ENCODE measurements around the gene AFF3. TPM values are rescaled to one million over a fixed set of nuclear protein-coding genes. Genes with fewer than 3 reads are reported as not detected.

The AFF3 gene
- total and polyA plus RNA-seq, 8 donors, result 1.4 to 78.8 (median 14.7) TPM

GRCh38 chr2:99626158-99626557 lies 516.2 kb downstream of the AFF3 start:
- H3K4me1 ChIP-seq, result peaks cover 0 to 13% (median 0%) of the 10 kb centered on the region in 4 donors
- H3K27me3 ChIP-seq, result no peaks in the 10 kb centered on the region
- TF ChIP-seq CTCF (IDR thresholded peaks at IDR 0.05) (no peak), EP300 (IDR thresholded peaks at IDR 0.05) (no peak), POLR2A (IDR thresholded peaks at IDR 0.05) (no peak), POLR2AphosphoS5 (IDR thresholded peaks at IDR 0.05) (no peak)
- DNase-seq, result no peak
- H3K4me3 ChIP-seq, result no peak overlapping the region
- 58 to 75% (median 71%) methylated on average over 1 of the region's 1 CpG for WGBS, 5 donors
- no peaks in the 10 kb centered on the region for H3K9me3 ChIP-seq
- H3K27ac ChIP-seq, result no peak overlapping the region
- H3K36me3 ChIP-seq, result no peaks in the 10 kb centered on the region
- intact Hi-C loops (cut with DNase I; ENCODE audit: low total_unique reads), result no loop called here

DNA sequence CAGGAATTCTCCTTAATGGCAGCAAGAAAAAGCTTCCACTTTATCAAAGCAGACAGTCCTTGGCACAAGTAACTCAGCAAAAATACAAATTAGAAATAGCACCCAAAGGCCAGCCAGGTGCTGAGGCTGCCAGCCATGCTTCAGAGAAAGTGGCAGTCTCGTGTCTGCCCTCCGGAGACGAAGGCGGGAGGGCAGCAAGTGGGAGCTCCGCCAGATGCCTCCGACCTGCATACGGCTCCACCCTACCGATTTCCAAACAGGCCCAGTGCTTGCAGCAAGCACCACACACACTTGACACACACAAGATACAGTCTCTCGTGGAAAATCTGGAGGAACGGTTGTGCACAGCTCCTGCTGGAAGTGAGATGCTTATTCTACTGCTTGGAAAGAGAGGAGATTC lies 517.7 kb downstream of the AFF3 start:
- H3K9me3 ChIP-seq, result no peaks in the 10 kb centered on the region
- H3K4me3 ChIP-seq, result no peak overlapping the region
- no peak overlapping the region for H3K27ac ChIP-seq
- no peak for DNase-seq
- no peak for TF ChIP-seq CTCF (IDR thresholded peaks at IDR 0.05)
- no peak for TF ChIP-seq POLR2A (IDR thresholded peaks at IDR 0.05)
- no peak for TF ChIP-seq POLR2AphosphoS5 (IDR thresholded peaks at IDR 0.05)
- TF ChIP-seq EP300 (IDR thresholded peaks at IDR 0.05), result no peak
- H3K36me3 ChIP-seq, result no peaks in the 10 kb centered on the region
- no peaks in the 10 kb centered on the region for H3K27me3 ChIP-seq
- 66 to 79% (median 68%) methylated on average over 10 of the region's 10 CpGs for WGBS, 5 donors
- peaks cover 0 to 16% (median 0%) of the 10 kb centered on the region in 4 donors for H3K4me1 ChIP-seq
- intact Hi-C loops (cut with DNase I; ENCODE audit: low total_unique reads), result no loop called here

- no peak for DNase-seq
- WGBS, 5 donors, result 88 to 98% (median 93%) methylated on average over 2 to 5 of the region's 5 CpGs
- Histone ChIP-seq H3K4me1 (peaks cover 0 to 16% (median 0%) of the 10 kb centered on the region in 4 donors), H3K9me3 (no peaks in the 10 kb centered on the region), H3K36me3 (no peaks in the 10 kb centered on the region), H3K27me3 (no peaks in the 10 kb centered on the region), H3K27ac (no peak overlapping the region), H3K4me3 (no peak overlapping the region)
- TF ChIP-seq POLR2A (IDR thresholded peaks at IDR 0.05) (no peak), EP300 (IDR thresholded peaks at IDR 0.05) (no peak), CTCF (IDR thresholded peaks at IDR 0.05) (no peak)
- intact Hi-C loops (cut with DNase I; ENCODE audit: low total_unique reads), result no loop called here
Observed at GRCh38 chr2:99623613-99624012, 518.8 kb downstream of the AFF3 start.

- intact Hi-C loops (cut with DNase I; ENCODE audit: low total_unique reads), result no loop called here
- Histone ChIP-seq H3K4me1 (peaks cover 0 to 16% (median 0%) of the 10 kb centered on the region in 4 donors), H3K36me3 (no peaks in the 10 kb centered on the region), H3K9me3 (no peaks in the 10 kb centered on the region), H3K27ac (no peak overlapping the region), H3K4me3 (no peak overlapping the region), H3K27me3 (no peaks in the 10 kb centered on the region)
- no peak for DNase-seq
- no peak for TF ChIP-seq POLR2A (IDR thresholded peaks at IDR 0.05)
- TF ChIP-seq CTCF (IDR thresholded peaks at IDR 0.05), result no peak
- no peak for TF ChIP-seq POLR2AphosphoS5 (IDR thresholded peaks at IDR 0.05)
- no peak for TF ChIP-seq EP300 (IDR thresholded peaks at IDR 0.05)
- 89 to 97% (median 97%) methylated on average over 4 of the region's 4 CpGs for WGBS, 5 donors
Observed at GRCh38 chr2:99623035-99623434, 519.4 kb downstream of the AFF3 start.

Data from stomach (tissue), 9 donors.